GM18517 (cell line): ENCODE measurements around the gene ENPEP.
A peak's percentile ranks its signal among the peaks of the same experiment; 100 is the strongest.
"Not testable (repeated sequence)": the region's sequence is repeated elsewhere in the genome, so short reads cannot be mapped to it uniquely, and the experiment has no call there.

Experiments used
- ATAC-seq: cut with Tn5 transposase; IDR thresholded peaks from one replicate; pipeline ENCODE4 v1.9.1; 2021; ENCODE audit warnings: mild to moderate bottlenecking, moderate library complexity; ENCODE audit not compliant: unreplicated experiment

Gene ENPEP

DNA sequence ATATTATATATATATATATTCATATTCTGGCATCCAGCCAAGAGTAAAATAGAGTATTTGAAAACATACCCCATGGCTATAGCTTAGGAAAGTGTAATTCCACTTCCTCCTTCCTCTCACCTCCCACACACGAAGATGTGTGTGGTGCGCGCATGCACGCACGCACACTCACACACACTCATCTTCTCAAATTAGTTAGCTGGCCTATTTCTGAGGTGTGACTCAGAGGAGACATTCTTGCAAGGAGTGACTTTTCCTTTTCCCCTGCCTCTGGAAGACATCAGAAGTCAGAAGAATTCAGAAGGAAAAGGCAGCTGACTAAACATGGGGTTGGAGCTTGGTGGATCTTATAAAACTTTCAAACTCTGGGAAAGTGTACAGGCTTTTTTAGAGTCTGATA lies 8.8 kb downstream of the ENPEP start:
- ATAC-seq, result peak; percentile 30

DNA sequence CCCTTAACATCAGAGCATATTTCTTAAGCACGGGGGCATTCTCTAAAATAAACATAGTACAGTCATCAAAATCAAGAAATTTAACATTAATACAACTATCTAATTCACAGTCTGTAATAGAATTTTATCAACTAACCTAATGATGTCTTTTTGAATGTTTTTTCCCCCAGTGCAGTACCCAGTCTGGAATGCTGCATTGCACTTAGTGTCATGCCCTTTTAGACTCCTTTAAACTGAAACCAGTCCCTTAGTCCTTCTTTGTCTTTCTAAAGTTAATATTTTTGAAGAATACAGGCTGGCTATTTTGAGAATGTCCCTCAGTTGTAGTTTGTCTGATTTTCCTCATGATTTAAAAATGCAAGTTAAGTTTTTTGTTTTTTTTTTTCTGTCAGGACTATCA lies 9.5 kb downstream of the ENPEP start:
- ATAC-seq, result no peak

DNA sequence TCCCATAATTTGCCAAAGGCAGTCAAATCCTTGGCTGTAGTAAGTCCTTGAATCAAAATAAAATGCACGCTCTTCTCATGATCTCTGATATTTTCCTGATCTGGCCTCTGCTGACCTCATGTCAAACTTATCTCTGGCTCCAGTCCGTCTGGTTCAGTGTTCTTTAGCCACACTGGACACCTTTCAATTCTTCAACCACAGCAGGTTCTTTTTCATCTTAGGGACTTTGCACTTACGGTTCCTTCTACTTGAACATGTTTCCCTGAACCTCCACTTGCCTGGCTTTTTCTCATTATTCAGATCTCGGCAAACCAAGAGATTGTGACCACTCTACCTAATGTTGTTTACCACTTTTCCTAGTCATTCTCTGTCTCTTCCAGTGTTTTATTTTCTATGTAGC lies 10.3 kb downstream of the ENPEP start:
- no peak for ATAC-seq

DNA sequence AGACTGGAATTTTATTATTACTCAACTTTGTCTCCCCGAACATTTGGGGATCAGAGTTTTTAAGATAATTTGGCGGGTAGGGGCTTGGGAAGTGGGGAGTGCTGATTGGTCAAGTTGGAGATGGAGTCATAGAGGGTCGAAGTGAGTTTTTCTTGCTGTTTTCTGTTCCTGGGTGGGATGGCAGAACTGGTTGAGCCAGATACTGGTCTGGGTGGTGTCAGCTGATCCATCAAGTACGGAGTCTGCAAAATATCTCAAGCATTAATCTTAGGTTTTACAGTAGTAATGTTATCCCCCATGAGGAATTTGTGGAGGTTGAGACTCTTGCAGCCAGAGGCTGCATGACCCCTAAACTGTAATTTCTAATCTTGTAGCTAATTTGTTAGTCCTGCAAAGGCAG lies 10.9 kb downstream of the ENPEP start:
- ATAC-seq, result not testable (repeated sequence)

DNA sequence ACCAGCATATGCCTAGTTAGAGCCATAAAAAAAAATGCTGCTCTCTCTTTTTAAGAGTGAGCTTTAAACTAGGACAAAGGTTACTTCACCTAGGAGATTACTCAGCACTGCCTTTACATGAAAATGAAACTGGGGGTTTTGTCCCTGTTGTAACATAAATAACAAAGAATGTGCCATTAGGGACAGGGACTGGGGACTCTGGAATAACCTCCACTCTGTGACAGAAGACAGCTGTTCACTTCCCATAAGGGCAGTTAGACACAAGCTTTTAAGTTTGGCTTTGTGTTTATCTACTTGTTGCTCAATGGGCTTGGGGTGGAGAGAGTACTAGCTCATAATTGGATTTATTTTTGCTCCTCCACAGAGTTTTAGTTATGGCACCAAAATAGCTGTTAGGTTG lies 11.9 kb downstream of the ENPEP start:
- no peak for ATAC-seq

DNA sequence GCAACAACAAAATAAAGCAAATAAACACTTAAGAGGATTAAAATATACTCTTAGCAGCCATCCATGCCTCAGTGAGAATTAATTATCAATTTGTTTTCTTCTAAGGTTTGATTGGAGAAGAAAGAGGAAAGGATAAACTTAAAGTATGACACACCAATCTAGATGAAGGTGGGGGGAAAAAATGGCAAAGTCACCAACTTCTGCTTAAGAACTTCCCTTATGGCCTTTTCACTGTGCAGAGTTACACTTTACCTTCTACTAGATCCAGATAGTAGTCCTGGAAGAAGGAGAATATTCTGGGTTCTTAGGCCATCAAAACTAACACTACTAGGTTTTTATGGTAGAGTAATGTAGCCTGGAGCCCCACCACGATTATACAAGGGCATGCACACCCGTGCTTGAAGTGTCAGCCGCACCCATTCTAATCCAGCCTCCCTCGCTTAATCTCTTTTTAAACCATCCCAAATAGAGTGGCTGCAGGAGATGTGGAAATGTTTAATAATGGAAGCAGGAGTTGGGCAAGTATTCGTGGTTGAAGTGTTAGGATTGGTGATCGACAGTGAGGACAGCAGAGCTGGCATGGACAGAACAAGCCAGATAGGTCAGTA lies 14.1 kb downstream of the ENPEP start:
- no peak for ATAC-seq

DNA sequence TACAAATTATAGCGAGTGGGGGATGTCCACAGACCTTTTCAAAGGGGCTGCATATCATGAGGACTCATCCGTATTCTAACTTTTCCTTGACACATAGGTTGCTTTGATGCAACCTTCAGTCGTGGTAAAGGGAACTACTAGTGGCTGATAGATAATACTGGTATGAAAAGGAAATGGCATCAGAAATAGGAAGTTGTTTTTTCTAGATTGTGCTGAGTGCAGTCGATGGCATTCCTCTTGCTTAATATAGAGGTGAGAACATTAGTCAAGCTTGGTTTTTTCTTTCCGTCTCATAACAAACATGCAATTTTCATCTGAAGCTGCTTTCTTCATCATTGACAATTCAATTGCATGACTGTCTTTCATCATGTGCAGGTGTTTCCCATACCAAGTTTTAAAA lies 16.6 kb downstream of the ENPEP start:
- ATAC-seq, result no peak

DNA sequence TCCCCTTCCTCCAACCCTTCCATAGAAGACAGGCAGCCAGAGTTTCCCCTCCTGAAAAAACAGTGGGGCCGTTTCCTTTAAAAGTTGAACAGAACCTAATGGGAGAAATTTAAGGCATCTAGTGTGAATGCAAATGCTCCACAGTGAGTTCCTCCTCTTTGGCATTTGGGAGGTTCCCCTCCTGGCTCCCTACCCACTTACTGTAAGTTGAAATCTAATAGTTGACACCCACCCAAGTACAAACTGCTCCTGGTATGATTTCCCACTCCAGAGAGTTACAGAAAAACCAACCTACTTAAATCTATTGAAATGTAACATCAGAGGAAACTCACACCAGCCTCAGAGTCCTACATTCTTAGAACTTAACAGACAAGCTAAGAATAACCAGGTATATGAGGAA lies 17.6 kb downstream of the ENPEP start:
- no peak for ATAC-seq

DNA sequence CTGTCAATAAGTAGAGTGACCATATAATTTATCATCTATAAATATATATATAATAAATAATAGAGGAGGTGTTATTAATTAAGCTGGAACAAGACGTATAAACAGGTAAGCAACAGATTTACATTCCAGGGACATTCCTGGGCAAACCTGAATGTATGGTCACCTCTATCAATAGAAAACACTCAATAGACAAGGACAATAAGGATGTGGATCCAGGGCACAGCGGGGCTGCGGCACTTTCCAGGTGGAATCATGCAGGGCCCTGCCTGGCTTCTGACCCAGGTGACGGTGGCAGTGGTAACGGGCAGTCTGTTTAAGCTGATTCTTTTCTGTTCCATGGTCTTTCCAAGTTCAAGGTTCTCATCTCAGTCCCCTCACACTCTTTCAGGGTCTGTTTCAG lies 22.5 kb downstream of the ENPEP start:
- no peak for ATAC-seq

DNA sequence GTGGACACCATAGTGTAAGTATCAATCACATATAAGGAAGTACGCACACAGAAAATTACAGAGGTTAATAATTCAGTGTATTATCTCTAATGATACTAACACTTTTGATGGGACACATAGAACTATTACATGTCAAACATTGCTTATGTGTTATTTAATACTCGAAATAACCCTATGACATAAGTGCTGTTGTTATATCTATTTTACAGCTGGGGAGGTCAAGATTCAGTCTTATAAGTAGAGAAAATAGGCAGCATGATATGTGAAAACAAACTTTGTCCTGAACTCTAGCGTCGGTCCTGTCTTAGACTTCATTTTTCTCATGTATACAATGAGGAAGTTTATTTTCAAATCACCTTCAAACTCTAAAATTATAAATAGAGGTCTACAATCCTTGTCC lies 23.2 kb downstream of the ENPEP start:
- ATAC-seq, result no peak

DNA sequence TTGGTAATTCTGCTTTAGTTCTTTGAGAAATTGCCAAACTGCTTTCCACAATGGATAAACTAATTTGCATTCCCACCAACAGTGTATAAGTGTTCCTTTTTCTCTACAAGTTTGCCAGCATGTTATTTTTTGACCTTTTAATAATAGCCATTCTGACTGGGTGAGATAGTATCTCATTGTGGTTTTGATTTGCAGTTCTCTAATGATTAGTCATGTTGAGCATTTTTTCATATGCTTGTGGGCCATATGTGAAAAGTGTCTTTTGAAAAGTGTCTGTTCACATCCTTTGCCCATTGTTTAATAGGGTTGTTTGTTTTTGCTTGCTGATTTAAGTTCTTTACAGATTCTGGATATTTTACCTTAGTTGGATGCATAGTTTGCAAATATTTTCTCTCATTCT lies 25.9 kb downstream of the ENPEP start:
- no peak for ATAC-seq

DNA sequence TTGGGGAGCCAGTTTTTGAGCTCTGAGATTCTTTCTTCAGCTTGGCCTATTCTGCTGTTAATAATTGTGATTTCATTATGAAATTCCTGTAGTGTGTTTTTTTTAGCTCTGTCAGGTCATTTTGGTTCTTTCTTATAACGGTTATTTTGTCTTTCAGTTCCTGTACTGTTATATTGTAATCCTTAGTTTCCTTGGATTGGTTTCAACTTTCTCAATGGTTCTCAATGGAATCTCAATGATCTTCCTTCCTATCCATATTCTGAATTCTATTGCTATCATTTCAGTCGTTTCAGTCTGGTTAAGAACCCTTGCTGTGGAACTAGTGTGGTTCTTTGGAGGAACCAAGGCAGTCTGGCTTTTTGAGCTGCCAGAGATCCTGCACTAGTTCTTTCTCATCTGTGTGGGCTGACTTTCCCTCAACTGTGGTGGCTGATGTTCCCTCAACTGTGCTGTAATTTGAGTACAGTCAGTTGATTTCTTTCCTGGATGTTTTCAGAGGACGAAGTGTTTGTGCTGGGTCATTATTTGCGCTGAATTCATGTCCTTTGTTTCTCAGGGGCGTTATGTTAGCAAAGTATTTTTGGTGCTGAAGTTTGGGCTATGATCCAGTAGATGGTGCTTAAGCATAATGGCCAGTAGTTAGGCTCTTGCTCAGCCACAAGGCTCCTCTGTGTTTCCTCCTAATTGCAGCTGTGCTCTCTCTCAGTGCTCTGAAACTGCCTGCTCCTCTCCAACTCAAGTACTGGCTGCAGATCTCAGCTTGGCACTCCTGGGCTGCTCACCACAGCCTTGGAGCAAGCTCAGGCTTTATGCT lies 27.5 kb downstream of the ENPEP start:
- no peak for ATAC-seq

DNA sequence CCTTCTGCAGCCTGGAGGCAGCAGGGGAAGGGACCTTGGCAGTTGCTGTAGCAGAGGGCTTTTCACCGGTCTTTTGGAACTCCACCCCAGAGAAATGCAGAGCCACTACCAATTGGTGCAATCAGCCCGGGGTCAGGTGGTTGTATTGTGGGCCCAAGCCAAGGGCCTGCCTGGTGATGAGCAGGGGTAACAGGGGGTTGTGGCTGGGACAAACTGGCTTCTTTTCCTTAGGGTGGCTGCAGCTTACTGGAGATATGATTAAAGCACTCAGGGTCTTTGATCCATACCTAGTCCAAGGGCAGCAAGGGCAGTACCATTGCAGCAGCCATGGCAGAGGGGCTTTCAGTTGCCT lies 28.1 kb downstream of the ENPEP start:
- ATAC-seq, result no peak

DNA sequence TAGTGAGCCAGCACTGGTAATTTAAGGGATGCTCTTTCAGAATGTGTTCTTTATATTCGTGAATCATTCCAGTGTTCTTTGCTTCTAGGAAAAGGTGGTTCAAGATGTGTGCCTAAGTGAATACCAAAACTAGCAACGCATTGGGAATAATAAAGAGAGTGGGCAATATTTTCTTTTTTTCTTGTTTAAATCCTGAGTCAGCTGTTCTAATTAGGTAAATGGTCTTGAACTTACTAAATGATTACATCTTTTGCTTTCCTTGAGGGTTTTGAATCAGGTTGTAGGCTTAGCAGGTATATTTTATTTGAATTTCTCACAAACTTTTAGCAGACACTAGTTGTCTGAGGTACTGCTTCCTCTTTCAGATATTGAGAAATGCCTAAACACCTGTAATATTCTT lies 29.5 kb downstream of the ENPEP start:
- ATAC-seq, result no peak

DNA sequence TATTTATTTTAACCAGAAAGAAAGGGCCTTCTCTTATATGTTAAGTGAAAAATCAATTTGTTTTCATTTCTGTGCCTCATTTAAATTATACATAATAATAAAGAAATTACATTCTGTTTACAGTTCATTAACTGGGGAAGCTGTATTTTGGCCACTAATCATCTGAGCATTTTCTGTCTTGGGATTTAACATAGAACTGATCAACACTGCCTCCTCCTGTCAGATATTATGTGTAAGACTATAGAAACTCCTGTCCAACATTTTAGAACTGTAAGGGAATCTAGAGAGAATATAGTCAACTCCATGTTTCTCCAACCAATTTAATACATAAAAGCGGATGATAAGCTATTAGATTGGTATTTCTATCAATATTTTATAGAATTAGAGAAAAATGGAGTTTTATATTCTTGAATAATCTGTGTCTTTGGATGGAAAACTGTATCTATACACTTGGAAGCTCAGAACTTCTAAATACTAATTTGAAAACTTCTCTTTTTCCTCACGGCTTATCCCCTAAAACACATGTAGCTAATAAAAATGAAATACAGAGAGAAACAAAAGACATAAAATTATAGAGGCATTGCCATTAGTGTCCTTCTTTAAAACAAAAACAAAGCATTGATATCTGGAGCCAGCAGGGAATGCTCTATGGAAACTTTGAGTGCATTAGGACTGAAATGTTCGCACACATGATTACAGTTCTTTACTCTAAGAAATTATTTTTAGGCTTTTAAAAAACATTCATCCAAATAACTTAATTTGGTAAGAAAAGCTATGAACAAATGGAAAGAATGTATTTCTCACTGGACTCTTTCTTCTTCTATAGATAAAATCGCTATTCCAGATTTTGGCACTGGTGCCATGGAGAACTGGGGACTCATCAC lies 33.1 kb downstream of the ENPEP start:
- ATAC-seq, result no peak

DNA sequence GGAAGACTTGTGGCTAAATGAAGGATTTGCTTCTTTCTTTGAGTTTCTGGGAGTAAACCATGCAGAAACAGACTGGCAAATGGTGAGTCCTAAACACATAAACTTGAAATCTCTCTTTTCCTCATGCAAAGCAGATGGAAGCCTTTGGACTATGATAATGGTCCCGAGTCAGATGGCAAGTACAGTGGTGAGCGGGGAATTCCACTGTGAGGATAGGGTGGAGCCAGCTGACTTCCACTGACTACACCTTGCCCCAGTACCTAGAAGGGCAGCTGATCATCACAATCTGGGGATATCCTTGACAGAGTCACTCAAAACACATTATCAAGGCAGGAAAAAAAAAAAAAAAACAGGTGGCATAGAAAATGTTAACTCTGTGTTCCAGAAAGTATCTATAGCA lies 34.3 kb downstream of the ENPEP start:
- ATAC-seq, result no peak

DNA sequence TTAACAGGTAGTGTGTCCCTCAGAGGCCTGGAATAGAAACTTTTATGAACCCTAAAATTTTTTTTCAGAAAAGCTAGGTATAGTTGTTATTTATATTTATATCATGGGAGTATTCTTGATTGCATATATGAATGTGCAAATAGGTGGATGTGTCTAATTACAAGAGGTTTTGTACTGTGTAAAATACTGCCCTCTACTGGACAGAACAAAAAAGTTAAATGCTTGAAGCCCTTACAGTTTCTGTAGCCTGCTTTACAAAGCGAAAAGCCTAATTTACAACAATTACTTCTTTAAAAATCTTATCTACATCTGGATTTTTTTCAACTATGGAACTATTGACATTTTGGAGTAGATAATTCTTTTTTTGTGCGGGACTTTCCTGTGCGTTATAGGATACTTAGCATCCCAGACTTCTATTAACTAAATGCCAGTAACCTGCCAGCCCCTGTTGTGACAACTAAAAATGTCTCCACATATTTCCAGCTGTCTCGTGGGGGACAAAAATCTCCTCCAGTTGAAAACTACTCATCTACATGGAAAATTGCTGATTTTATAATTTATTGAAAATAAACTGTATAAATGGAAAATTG lies 35.1 kb downstream of the ENPEP start:
- peak; percentile 54 for ATAC-seq

DNA sequence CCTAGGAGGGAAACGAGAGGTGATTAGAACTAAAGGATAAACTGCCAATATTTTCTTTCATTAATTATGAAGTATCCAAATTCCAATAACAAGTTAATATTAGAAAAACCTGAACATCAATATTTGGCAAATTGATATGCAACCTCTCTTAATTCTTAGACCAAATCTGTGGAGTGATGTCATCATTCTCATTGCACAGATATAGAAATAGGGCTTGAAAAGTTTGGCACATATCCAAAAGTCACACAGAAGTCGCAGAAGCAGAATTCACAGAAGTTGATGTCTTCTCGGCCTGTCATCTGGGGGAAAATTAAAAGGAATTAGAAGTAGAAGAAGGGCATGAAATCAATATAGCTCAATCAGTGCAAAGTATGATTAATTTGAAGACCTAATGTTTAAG lies 36.9 kb downstream of the ENPEP start:
- ATAC-seq, result no peak

DNA sequence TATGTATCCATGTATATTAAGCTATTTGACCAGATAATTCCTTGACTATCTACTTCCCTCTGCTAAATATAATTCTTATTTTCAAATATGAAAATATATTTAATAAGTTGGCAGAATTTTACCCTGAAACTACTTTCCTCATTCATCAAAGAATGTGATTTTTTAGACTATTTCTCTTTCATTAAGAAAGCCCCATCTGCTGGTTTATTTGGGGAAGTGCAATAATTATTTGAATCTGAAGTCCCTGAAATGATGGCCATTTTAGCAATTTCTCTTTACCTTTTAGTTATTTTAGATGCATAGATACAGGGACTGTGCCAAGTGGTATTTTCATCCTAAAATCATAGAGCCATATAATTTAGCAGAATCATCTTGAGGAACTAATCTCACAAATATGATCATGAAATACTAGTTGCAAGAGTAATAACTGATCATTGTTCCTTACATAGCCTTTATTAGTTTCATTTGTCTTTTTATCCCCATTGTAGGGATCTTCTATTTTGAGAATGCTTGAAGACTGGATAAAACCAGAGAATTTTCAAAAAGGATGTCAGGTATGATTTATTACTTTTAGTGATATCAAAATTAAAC lies 39.0 kb downstream of the ENPEP start:
- ATAC-seq, result no peak

DNA sequence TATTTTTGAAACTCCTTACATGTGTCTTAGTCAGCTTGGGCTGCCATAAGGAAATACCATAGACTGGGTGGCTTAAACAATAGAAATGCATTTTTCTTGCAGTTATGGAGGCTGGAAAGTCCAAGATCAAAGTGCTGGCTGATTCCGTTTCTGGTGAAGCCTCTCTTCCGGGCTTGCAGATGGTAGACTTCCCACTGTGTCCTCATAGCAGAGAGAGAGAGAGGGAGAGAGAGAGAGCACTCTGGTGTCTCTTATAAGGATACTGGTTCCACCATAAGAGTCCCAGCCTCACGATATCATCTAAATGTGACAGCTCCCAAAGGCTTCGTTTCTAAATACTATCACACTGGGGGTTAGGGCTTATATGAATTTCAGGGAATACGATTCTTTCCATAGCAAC lies 39.7 kb downstream of the ENPEP start:
- ATAC-seq, result no peak
